ENCODE results near the gene KMO.

The KMO gene

GRCh38 chr1:241542199-241542907, 10.2 kb downstream of the KMO start:
- H3K27me3 ChIP-seq (ENCODE audit: insufficient read depth, low read length), result no peaks in the 10 kb centered on the region
- no peak overlapping the region for H3K27ac ChIP-seq (ENCODE audit: low read depth, low read length)
- no peak overlapping the region for H3K4me3 ChIP-seq (ENCODE audit: low read length)
- no peak overlapping the region for H3K9ac ChIP-seq (ENCODE audit: low read depth, low read length)
- no peaks in the 10 kb centered on the region for H3K4me1 ChIP-seq (ENCODE audit: insufficient read depth, low read length)
- H3K36me3 ChIP-seq (ENCODE audit: insufficient read depth, low read length), result no peaks in the 10 kb centered on the region
- 91% methylated on average over 6 of the region's 7 CpGs for WGBS
- no peaks in the 10 kb centered on the region for H3K9me3 ChIP-seq (ENCODE audit: insufficient read depth, low read depth, low read length)

GRCh38 chr1:241548008-241548407, 15.8 kb downstream of the KMO start:
- Histone ChIP-seq H3K4me3 (ENCODE audit: low read length) (no peak overlapping the region), H3K9ac (ENCODE audit: low read depth, low read length) (no peak overlapping the region), H3K27ac (ENCODE audit: low read depth, low read length) (no peak overlapping the region), H3K27me3 (ENCODE audit: insufficient read depth, low read length) (no peaks in the 10 kb centered on the region), H3K4me1 (ENCODE audit: insufficient read depth, low read length) (no peaks in the 10 kb centered on the region), H3K9me3 (ENCODE audit: insufficient read depth, low read depth, low read length) (no peaks in the 10 kb centered on the region), H3K36me3 (ENCODE audit: insufficient read depth, low read length) (no peaks in the 10 kb centered on the region)
- 90% methylated on average over 2 of the region's 2 CpGs for WGBS

- 97% methylated on average over 1 of the region's 1 CpG for WGBS
- H3K4me1 ChIP-seq (ENCODE audit: insufficient read depth, low read length), result no peaks in the 10 kb centered on the region
Observed at GRCh38 chr1:241550318-241550717, 18.1 kb downstream of the KMO start.

GRCh38 chr1:241551759-241552638, 19.8 kb downstream of the KMO start:
- H3K9ac ChIP-seq (ENCODE audit: low read depth, low read length), result no peak overlapping the region
- no peaks in the 10 kb centered on the region for H3K27me3 ChIP-seq (ENCODE audit: insufficient read depth, low read length)
- no peaks in the 10 kb centered on the region for H3K36me3 ChIP-seq (ENCODE audit: insufficient read depth, low read length)
- H3K9me3 ChIP-seq (ENCODE audit: insufficient read depth, low read depth, low read length), result no peaks in the 10 kb centered on the region
- WGBS, result 93% methylated on average over 22 of the region's 22 CpGs
- H3K4me3 ChIP-seq (ENCODE audit: low read length), result no peak overlapping the region
- no peak overlapping the region for H3K27ac ChIP-seq (ENCODE audit: low read depth, low read length)
- H3K4me1 ChIP-seq (ENCODE audit: insufficient read depth, low read length), result no peaks in the 10 kb centered on the region

More at GRCh38 chr1:241550318-241550717, 18.1 kb downstream of the KMO start:
- H3K4me3 ChIP-seq (ENCODE audit: low read length), result no peak overlapping the region
- H3K9ac ChIP-seq (ENCODE audit: low read depth, low read length), result no peak overlapping the region
- no peaks in the 10 kb centered on the region for H3K9me3 ChIP-seq (ENCODE audit: insufficient read depth, low read depth, low read length)
- no peak overlapping the region for H3K27ac ChIP-seq (ENCODE audit: low read depth, low read length)
- H3K36me3 ChIP-seq (ENCODE audit: insufficient read depth, low read length), result no peaks in the 10 kb centered on the region
- no peaks in the 10 kb centered on the region for H3K27me3 ChIP-seq (ENCODE audit: insufficient read depth, low read length)

- H3K9me3 ChIP-seq (ENCODE audit: insufficient read depth, low read depth, low read length), result no peaks in the 10 kb centered on the region
- 96% methylated on average over 7 of the region's 7 CpGs for WGBS
- no peak overlapping the region for H3K4me3 ChIP-seq (ENCODE audit: low read length)
- H3K9ac ChIP-seq (ENCODE audit: low read depth, low read length), result no peak overlapping the region
- H3K4me1 ChIP-seq (ENCODE audit: insufficient read depth, low read length), result no peaks in the 10 kb centered on the region
- no peaks in the 10 kb centered on the region for H3K27me3 ChIP-seq (ENCODE audit: insufficient read depth, low read length)
- H3K27ac ChIP-seq (ENCODE audit: low read depth, low read length), result no peak overlapping the region
- H3K36me3 ChIP-seq (ENCODE audit: insufficient read depth, low read length), result no peaks in the 10 kb centered on the region
Observed at GRCh38 chr1:241553886-241554592, 21.9 kb downstream of the KMO start.

GRCh38 chr1:241555526-241555925, 23.3 kb downstream of the KMO start:
- Histone ChIP-seq H3K27me3 (ENCODE audit: insufficient read depth, low read length) (no peaks in the 10 kb centered on the region), H3K4me3 (ENCODE audit: low read length) (no peak overlapping the region), H3K27ac (ENCODE audit: low read depth, low read length) (no peak overlapping the region), H3K36me3 (ENCODE audit: insufficient read depth, low read length) (no peaks in the 10 kb centered on the region), H3K9ac (ENCODE audit: low read depth, low read length) (no peak overlapping the region), H3K9me3 (ENCODE audit: insufficient read depth, low read depth, low read length) (no peaks in the 10 kb centered on the region), H3K4me1 (ENCODE audit: insufficient read depth, low read length) (no peaks in the 10 kb centered on the region)
- WGBS, result 95% methylated on average over 3 of the region's 3 CpGs

- H3K4me3 ChIP-seq (ENCODE audit: low read length), result no peak overlapping the region
- H3K27me3 ChIP-seq (ENCODE audit: insufficient read depth, low read length), result no peaks in the 10 kb centered on the region
- WGBS, result 96% methylated on average over 5 of the region's 5 CpGs
- no peaks in the 10 kb centered on the region for H3K9me3 ChIP-seq (ENCODE audit: insufficient read depth, low read depth, low read length)
- no peak overlapping the region for H3K27ac ChIP-seq (ENCODE audit: low read depth, low read length)
- no peaks in the 10 kb centered on the region for H3K36me3 ChIP-seq (ENCODE audit: insufficient read depth, low read length)
- H3K4me1 ChIP-seq (ENCODE audit: insufficient read depth, low read length), result no peaks in the 10 kb centered on the region
- no peak overlapping the region for H3K9ac ChIP-seq (ENCODE audit: low read depth, low read length)
Observed at GRCh38 chr1:241557031-241557430, 24.9 kb downstream of the KMO start.

GRCh38 chr1:241557551-241558193, 25.5 kb downstream of the KMO start:
- H3K36me3 ChIP-seq (ENCODE audit: insufficient read depth, low read length), result no peaks in the 10 kb centered on the region
- H3K27ac ChIP-seq (ENCODE audit: low read depth, low read length), result no peak overlapping the region
- H3K27me3 ChIP-seq (ENCODE audit: insufficient read depth, low read length), result no peaks in the 10 kb centered on the region
- no peak overlapping the region for H3K9ac ChIP-seq (ENCODE audit: low read depth, low read length)
- no peaks in the 10 kb centered on the region for H3K9me3 ChIP-seq (ENCODE audit: insufficient read depth, low read depth, low read length)
- 91% methylated on average over 5 of the region's 5 CpGs for WGBS
- H3K4me3 ChIP-seq (ENCODE audit: low read length), result no peak overlapping the region
- H3K4me1 ChIP-seq (ENCODE audit: insufficient read depth, low read length), result no peaks in the 10 kb centered on the region

- 95% methylated on average over 4 of the region's 4 CpGs for WGBS
Observed at GRCh38 chr1:241560146-241560848, 28.1 kb downstream of the KMO start.

GRCh38 chr1:241560849-241561187, 28.6 kb downstream of the KMO start:
- H3K27ac ChIP-seq (ENCODE audit: low read depth, low read length), result no peak overlapping the region
- H3K4me1 ChIP-seq (ENCODE audit: insufficient read depth, low read length), result no peaks in the 10 kb centered on the region
- no peaks in the 10 kb centered on the region for H3K36me3 ChIP-seq (ENCODE audit: insufficient read depth, low read length)
- no peaks in the 10 kb centered on the region for H3K27me3 ChIP-seq (ENCODE audit: insufficient read depth, low read length)
- H3K9me3 ChIP-seq (ENCODE audit: insufficient read depth, low read depth, low read length), result no peaks in the 10 kb centered on the region
- no peak overlapping the region for H3K9ac ChIP-seq (ENCODE audit: low read depth, low read length)
- 91% methylated on average over 3 of the region's 3 CpGs for WGBS
- no peak overlapping the region for H3K4me3 ChIP-seq (ENCODE audit: low read length)

More at GRCh38 chr1:241560146-241560848, 28.1 kb downstream of the KMO start:
- Histone ChIP-seq H3K27ac (ENCODE audit: low read depth, low read length) (no peak overlapping the region), H3K36me3 (ENCODE audit: insufficient read depth, low read length) (no peaks in the 10 kb centered on the region), H3K27me3 (ENCODE audit: insufficient read depth, low read length) (no peaks in the 10 kb centered on the region), H3K9me3 (ENCODE audit: insufficient read depth, low read depth, low read length) (no peaks in the 10 kb centered on the region), H3K4me1 (ENCODE audit: insufficient read depth, low read length) (no peaks in the 10 kb centered on the region), H3K4me3 (ENCODE audit: low read length) (no peak overlapping the region), H3K9ac (ENCODE audit: low read depth, low read length) (no peak overlapping the region)

All from HUES64 (cell line).